Prostate gland (tissue), 2 donors: ENCODE data around the gene ADI1.

Experiments
- CTCF ChIP-seq, 4 experiments: fragments of 200-600 bp in 2 of 4; fragments of 450-650 bp in 2 of 4; sonication (generic) in 2 of 4; IDR thresholded peaks; 1 replicate in 3 of 4; 2 replicates in 1 of 4; pipeline ENCODE4 v1.5.1; 2016 to 2019; ENCODE audit warnings: antibody characterized with exemption in 4 of 4, mild to moderate bottlenecking in 2 of 4, moderate library complexity in 2 of 4
- POLR2A ChIP-seq: fragments of 450-650 bp; IDR thresholded peaks from one replicate; pipeline ENCODE4 v1.6.1; 2016; ENCODE audit warnings: antibody characterized with exemption, mild to moderate bottlenecking
- POLR2AphosphoS5 ChIP-seq: sonication (generic); formaldehyde crosslinking; IDR thresholded peaks from one replicate; pipeline ENCODE4 v1.6.1; 2017; ENCODE audit warnings: antibody characterized with exemption

- no peak for TF ChIP-seq CTCF (IDR thresholded peaks at IDR 0.05)
- TF ChIP-seq POLR2A, result no peak
- TF ChIP-seq POLR2AphosphoS5, result no peak
Observed at GRCh38 chr2:3481736-3482362, 37.5 kb downstream of the ADI1 start.
